ENCODE results near the gene TES.
"Not testable (repeated sequence)": the region's sequence is repeated elsewhere in the genome, so short reads cannot be mapped to it uniquely, and the experiment has no call there.

The TES gene

DNA sequence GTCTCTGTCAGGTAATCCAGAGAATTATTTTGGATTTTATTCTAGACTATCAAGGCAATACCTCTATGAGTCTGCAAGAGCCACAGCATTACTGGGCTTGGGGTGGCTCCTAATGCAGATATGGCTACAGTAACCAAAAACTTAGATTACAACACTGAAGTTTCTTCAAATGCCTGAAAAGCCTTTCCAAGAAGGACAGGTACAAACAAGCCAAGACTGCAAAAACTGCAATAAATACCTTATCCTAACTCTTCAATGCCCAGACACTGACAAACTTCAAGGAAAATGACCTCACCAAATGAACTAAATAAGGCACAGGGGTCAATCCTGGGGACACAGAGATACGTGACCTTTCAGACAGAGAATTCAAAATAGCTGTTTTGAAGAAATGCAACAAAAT is 82.0 kb downstream of the TES start:
- DNase-seq = no peak

DNA sequence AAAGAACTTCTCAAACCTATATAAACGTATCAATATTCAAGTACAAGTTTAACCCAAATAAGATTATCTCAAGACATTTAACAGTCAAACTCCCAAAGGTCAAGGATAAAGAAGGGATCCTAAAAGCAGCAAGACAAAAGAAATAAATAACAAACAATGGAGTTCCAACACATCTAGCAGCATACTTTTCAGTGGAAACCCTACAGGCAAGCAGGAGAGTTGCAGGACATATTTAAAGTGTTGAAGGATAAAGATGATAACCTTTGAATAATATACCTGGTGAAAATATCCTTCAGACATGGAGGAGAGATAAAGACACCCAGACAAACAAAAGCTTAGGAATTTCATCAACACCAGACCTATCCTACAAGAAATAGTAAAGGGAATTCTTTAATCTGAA is 82.8 kb downstream of the TES start:
- no peak for DNase-seq

DNA sequence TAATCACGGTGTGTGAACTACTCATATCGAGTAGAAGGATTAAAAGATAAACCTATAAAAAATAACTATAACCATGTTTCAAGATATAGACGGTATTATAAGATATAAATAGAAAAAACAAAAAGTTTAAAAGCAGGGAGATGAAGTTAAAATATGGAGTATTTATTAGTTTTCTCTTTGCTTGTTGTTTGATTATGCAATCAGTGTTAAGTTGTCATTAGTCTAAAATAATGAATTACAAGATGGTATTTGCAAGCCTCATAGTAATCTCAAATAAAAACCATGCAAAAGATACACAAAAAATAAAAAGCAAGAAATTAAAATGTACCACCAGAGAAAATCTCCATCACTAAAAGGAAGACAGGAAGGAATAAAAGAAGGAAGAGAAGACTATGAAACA is 83.3 kb downstream of the TES start:
- DNase-seq = no peak

DNA sequence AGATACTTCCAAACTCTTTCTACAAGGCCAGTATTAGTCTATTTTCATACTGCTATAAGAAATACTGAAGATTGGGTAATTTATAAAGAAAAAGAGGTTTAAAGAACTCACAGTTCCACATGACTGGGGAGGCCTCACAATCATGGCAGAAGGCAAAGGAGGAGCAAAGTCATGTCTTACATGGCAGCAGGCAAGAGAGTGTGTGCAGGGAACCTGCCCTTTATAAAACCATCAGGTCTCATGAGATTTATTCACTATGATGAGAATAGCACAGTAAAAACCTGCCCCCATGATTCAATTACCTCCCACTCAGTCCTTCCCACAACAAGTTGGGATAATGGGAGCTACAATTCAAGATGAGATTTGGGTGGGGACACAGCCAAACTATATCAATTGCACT is 85.6 kb downstream of the TES start:
- DNase-seq = not testable (repeated sequence)

DNA sequence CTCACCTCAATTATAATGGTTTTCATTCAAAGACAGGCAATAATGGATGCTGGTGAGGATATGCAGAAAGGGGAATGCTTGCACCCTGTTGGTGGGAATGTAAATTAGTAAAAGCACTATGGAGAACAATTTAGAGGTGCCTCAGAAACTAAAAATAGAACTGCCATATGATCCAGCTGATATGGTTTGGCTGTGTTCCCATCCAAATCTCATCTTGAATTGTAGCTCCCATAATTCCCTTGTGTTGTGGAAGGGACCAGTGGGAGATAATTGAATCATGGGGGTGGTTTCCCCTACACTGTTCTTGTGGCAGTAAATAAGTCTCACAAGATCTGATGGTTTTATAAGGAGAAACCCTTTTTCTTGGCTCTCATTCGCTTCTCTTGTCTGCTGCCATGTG is 87.7 kb downstream of the TES start:
- DNase-seq = no peak

DNA sequence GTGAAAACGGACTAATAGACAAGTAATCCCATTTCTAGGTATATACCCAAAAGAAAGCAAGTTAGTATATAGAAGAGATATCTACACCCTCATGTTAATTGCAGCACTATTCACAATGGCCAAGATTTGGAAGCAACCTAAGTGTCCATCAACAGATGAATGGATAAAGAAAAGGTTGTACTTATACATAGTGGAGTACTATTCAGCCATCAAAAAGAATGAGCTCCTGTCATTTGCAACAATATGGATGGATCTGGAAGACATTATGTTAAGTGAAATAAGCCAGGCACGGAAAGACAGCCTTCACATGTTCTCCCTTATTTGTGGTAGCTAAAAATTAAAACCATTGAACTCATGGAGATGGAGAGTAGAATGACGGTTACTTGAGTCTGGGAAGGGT is 88.2 kb downstream of the TES start:
- no peak for DNase-seq

DNA sequence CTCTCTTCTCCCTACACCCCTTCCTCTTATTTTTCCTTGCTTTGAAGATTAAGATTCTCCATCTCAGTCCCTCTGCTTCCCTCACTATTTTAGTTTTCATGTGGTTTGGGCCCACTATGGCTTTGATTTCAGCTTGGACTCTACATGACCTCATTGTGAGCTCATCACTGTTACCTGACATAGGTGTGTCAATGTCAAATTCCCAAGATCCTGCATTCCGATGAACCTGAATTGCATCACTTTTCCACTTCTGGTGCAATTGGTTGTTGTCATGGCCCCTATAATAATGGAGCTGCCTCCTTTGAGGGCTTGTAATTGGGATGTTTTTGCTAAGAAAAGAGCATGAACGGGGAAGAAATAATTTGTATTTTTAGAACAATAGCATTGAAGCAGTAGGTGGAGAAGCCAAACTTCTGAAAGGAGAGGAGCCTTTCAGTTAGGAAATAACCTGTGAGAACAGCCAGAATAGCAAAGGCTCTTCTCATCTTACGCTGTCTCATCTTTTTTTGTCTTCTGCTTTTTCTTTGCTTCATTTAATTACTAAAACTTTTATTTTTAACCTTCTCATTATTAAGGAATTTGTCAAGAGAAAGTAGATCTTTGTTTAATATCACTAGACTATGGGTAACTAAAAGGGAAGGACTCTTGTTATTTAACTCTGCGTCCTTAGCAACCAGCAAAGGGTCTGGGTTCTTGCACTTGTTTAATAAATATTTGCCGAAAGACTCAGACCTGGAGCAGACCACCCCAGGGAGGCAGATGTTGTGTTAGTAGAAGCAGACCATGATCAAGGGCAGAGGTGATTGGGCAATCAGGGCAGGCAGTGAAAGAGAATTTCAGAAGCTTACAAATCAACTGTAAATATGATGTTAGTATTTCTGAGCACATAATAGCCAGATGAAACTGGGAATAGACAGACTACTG is 95.4 kb downstream of the TES start:
- DNase-seq = no peak

DNA sequence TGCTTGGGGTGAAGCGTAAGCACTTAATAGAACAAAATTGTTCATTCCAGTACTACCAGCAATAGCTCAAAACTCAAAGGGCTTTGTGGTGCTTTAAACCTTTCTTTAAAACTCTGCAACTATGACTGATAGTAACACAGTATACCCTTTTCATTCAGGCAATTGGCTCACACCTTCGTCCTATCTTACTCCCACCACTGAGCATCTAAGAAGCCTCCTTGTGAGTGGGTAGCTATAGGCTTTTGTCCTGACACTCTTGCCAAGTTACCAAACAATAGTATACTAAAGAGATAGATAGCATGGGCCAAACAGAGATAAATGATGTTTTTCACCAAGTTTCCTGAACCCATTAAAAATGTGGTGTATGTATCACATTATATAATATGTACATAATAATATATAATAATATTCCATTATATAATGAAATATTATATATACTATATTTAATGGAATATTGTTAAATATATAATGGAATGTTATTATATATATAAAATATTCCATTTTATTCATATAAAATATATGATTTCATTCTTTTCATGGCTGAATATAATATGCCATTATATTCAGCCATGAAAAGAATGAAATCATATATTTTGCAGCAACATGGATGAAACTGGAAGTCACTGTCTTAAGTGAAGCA is 96.2 kb downstream of the TES start:
- DNase-seq = no peak

DNA sequence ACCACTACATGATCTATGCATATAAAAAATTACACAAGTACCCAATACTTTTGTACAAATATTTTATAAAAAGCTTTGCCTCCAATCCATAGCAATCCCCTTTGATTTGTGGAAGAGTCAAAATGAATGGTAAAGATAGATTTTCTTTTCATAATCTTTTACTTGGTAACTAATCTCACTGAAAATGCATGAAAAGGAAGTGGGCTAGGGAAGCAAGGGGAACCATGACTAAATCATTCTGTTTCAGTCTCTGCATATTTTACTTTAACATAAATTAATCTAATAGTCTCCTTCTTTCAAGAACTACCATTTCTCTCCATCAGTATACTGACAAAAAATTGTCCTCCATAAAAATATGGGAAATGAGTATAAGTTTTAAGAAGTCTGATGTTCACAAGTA is 96.9 kb downstream of the TES start:
- no peak for DNase-seq
